ENCODE data around the gene GALNTL6. TPM values are rescaled to one million over a fixed set of nuclear protein-coding genes. Genes with fewer than 3 reads are reported as not detected.

The GALNTL6 gene
- total RNA-seq, 1 donor from 2014 or later, result 1.7 TPM

DNA sequence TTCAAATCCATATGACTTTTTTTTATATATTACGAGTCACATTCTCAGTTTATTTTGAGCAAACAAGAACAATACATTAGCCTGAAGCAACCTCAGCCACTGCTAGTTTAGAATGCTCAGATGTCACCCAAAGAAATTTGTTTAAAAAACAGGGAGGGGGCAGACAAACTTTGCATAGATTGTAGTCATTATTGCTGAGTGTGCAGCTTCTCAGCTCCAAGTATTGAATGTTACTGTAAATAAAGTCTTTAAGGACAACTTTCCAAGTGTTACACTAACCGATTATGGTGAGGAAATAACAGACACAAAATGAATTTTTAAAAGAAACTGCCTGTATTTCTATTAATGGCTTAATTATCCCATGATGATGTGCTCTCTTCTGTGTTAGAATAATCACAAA lies 835.9 kb downstream of the GALNTL6 start:
- no peaks in the 10 kb centered on the region for H3K9me3 Mint-ChIP-seq
- no peaks in the 10 kb centered on the region for H3K4me1 Mint-ChIP-seq (ENCODE audit: unreplicated experiment)
- H3K27ac Mint-ChIP-seq, result no peak overlapping the region
- DNase-seq (ENCODE audit: extremely low spot score, unreplicated experiment), result no peak
- TF ChIP-seq, protein P1, sequence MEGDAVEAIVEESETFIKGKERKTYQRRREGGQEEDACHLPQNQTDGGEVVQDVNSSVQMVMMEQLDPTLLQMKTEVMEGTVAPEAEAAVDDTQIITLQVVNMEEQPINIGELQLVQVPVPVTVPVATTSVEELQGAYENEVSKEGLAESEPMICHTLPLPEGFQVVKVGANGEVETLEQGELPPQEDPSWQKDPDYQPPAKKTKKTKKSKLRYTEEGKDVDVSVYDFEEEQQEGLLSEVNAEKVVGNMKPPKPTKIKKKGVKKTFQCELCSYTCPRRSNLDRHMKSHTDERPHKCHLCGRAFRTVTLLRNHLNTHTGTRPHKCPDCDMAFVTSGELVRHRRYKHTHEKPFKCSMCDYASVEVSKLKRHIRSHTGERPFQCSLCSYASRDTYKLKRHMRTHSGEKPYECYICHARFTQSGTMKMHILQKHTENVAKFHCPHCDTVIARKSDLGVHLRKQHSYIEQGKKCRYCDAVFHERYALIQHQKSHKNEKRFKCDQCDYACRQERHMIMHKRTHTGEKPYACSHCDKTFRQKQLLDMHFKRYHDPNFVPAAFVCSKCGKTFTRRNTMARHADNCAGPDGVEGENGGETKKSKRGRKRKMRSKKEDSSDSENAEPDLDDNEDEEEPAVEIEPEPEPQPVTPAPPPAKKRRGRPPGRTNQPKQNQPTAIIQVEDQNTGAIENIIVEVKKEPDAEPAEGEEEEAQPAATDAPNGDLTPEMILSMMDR (conservative IDR thresholded peaks at IDR 0.05), result no peak
- H3K27me3 Mint-ChIP-seq, result peaks cover 15% of the 10 kb centered on the region
- no peaks in the 10 kb centered on the region for H3K36me3 Mint-ChIP-seq
- no peak overlapping the region for H3K4me3 Mint-ChIP-seq

DNA sequence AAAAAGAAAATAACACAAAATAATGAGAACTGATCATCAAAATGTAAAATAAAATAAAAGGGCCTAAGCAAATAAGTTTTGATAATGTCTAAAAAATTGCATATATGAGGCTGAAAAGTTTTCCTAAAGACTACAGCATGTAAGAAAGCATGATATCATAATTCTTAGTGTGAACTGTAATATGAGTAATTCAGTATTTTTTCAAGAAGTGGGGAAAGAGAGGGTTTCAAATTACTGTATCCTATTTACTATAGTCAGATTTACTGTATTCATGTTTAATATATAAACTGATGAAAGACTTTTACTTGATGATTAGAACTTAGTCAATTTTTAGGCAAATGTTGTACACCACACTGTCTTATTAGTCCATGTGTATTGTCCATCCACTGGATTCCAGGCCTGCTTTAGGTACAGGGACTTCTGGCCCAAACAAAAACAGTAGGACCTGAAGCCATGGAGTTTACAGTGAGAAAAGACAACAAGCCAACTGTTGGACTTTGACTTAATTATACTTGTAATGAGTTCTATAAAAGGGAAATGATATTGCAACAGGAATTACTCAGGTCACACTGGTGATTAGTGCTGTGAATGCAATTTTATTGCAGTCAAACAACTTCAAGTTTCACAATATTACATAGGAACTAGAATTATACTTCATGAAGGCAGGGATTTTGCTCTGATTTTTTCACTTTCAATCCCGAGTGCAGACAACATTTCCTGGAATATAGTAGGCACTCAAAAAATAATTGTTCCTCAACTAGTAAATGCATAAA lies 837.7 kb downstream of the GALNTL6 start:
- TF ChIP-seq, protein P1 (conservative IDR thresholded peaks at IDR 0.05), result no peak
- Mint-ChIP-seq H3K27me3 (peaks cover 15% of the 10 kb centered on the region), H3K4me3 (no peak overlapping the region), H3K36me3 (no peaks in the 10 kb centered on the region), H3K27ac (no peak overlapping the region), H3K9me3 (no peaks in the 10 kb centered on the region), H3K4me1 (ENCODE audit: unreplicated experiment) (no peaks in the 10 kb centered on the region)
- no peak for DNase-seq (ENCODE audit: extremely low spot score, unreplicated experiment)

DNA sequence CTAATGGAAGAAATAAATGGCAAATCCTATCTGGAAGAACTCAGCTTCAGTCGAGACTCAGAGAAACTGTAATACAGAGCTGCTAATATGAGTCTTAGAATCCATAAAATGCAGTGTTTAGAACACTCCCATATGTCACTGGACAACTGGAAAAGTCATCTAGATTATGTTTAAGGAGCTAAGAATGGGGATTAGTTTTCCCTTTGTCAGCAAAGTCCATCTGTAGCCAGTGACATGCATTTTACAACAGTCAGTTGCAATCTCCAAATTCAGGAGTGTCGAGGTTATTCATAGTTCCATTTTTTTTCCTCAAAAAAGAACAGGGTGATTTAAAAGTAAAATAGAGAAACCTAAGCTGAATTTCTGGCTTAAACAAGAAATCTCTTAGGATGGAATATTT lies 838.8 kb downstream of the GALNTL6 start:
- TF ChIP-seq, protein P1 (conservative IDR thresholded peaks at IDR 0.05), result no peak

DNA sequence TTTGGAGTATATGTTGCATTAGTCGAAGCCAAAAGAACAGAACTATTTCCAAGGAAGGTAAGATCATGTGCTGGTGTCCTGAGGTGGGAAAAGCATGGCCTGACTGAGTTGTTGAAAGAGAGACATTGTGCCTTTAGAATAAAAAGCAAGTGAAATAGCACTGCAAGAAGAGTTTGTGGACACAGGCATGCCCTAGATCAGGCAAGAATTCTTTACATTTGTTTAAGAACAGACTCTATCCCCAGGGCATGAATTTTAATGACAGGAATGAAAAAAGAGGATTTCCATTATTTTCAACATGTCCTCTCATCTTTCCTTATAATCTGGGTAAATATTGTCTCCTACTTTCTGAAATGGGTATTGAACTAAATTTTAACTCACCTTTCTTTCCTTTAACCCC lies 839.2 kb downstream of the GALNTL6 start:
- Mint-ChIP-seq H3K27ac (no peak overlapping the region), H3K27me3 (peaks cover 18% of the 10 kb centered on the region), H3K4me3 (no peak overlapping the region), H3K9me3 (no peaks in the 10 kb centered on the region), H3K36me3 (no peaks in the 10 kb centered on the region), H3K4me1 (ENCODE audit: unreplicated experiment) (peaks cover 10% of the 10 kb centered on the region)
- DNase-seq (ENCODE audit: extremely low spot score, unreplicated experiment), result no peak
- TF ChIP-seq, protein P1 (conservative IDR thresholded peaks at IDR 0.05), result no peak

More for the DNA sequence above, 838.8 kb downstream of the GALNTL6 start:
- H3K4me1 Mint-ChIP-seq (ENCODE audit: unreplicated experiment), result peaks cover 6% of the 10 kb centered on the region
- no peaks in the 10 kb centered on the region for H3K9me3 Mint-ChIP-seq
- H3K27ac Mint-ChIP-seq, result no peak overlapping the region
- H3K4me3 Mint-ChIP-seq, result no peak overlapping the region
- H3K36me3 Mint-ChIP-seq, result no peaks in the 10 kb centered on the region
- no peak for DNase-seq (ENCODE audit: extremely low spot score, unreplicated experiment)
- H3K27me3 Mint-ChIP-seq, result peaks cover 18% of the 10 kb centered on the region

DNA sequence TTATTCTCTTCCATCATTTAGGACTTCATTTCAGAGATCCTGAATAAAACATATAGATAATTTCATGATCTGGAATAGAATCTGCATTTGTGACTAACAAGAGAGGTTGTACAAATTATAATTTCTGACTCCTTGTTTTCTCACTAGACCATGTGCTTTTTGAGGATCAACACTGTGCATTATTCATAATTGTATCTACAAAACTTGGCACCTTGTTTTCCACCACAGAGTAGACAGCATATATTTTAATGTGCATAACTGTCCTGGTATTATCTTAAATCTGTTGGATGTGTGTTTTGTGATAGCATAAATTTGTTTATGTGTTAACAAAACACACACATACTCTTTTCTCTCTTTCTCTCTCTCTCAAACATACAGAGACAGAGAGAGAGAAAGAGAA lies 840.5 kb downstream of the GALNTL6 start:
- H3K4me3 Mint-ChIP-seq, result no peak overlapping the region
- no peaks in the 10 kb centered on the region for H3K36me3 Mint-ChIP-seq
- peaks cover 12% of the 10 kb centered on the region for H3K4me1 Mint-ChIP-seq (ENCODE audit: unreplicated experiment)
- no peaks in the 10 kb centered on the region for H3K9me3 Mint-ChIP-seq
- H3K27me3 Mint-ChIP-seq, result peaks cover 18% of the 10 kb centered on the region
- no peak overlapping the region for H3K27ac Mint-ChIP-seq
- no peak for DNase-seq (ENCODE audit: extremely low spot score, unreplicated experiment)
- TF ChIP-seq, protein P1 (conservative IDR thresholded peaks at IDR 0.05), result no peak
